Activated T-helper 1 cell treated with anti-CD3 and anti-CD28 coated beads, Interleukin-12 subunit alpha, Interleukin-12 subunit beta, Interleukin-2, Interleukin-4 antibody, amounts not matched to agents 30 ng/mL and 10 ng/mL and 1 ng/mL, durations not matched to agents 14 hours and 24 hours and 36 hours (primary cell): ENCODE results near the gene ABCA4. TPM values are rescaled to one million over a fixed set of nuclear protein-coding genes. Genes with fewer than 3 reads are reported as not detected.

ENCODE experiments used
- DNase-seq: peaks from one replicate; pipeline ENCODE4 v3.0.0; 2021; ENCODE audit warnings: low spot score
- H3K27ac Mint-ChIP-seq: one replicate; pipeline ENCODE4 v1.8.0; 2021; ENCODE audit warnings: mild to moderate bottlenecking, mixed read lengths
- H3K27me3 Mint-ChIP-seq: one replicate; pipeline ENCODE4 v1.8.0; 2022; ENCODE audit warnings: mild to moderate bottlenecking, moderate library complexity, mixed read lengths; ENCODE audit not compliant: insufficient read depth
- H3K36me3 Mint-ChIP-seq: one replicate; pipeline ENCODE4 v1.8.0; 2021; ENCODE audit warnings: low read depth, mixed read lengths
- H3K4me1 Mint-ChIP-seq: one replicate; pipeline ENCODE4 v1.8.0; 2021; ENCODE audit warnings: low read depth, mixed read lengths
- H3K4me3 Mint-ChIP-seq: one replicate; pipeline ENCODE4 v1.8.0; 2021; ENCODE audit warnings: mild to moderate bottlenecking, moderate library complexity, mixed read lengths
- H3K9me3 Mint-ChIP-seq: one replicate; pipeline ENCODE4 v1.8.0; 2021; ENCODE audit warnings: mixed read lengths
- intact Hi-C: fragments of 100-400 bp; cut with micrococcal nuclease; formaldehyde crosslinking; loops from one replicate; pipeline ENCODE4 v1.15.1; 2024
- total RNA-seq: library from RNA; stranded (reverse); gene quantifications from 2 replicates; pipeline ENCODE4 v1.2.3, GENCODE V29; 2022

The ABCA4 gene
- total RNA-seq, 1 donor from 2014 or later = not detected

GRCh38 chr1:93990010-93990409 is 130.9 kb downstream of the ABCA4 start:
- no peak overlapping the region for H3K4me3 Mint-ChIP-seq
- no peak for DNase-seq
- H3K9me3 Mint-ChIP-seq = no peaks in the 10 kb centered on the region
- intact Hi-C loops = no loop called here
- H3K27me3 Mint-ChIP-seq = peaks cover 10% of the 10 kb centered on the region
- H3K27ac Mint-ChIP-seq = no peak overlapping the region
- H3K4me1 Mint-ChIP-seq = peaks cover 11% of the 10 kb centered on the region
- H3K36me3 Mint-ChIP-seq = no peaks in the 10 kb centered on the region

DNA sequence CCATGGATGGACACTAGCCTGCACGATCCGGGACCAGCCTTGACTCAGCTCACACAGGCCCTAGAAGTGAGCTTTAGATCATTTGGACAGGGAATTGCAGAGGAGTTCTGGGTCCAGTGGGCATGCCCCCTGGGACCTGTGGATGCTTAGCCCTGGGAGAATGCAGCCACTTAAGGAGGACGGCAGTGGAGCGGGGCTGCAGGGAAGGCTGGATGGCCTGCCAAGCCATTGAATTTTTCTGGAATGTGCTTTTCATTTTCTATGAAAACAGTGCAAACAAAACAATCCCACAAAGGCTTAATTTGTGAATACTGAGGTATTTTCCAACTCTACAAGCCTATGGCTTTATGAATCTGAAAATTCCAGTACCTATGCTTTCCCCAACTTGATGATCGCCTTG is 131.3 kb downstream of the ABCA4 start:
- DNase-seq = no peak
- H3K9me3 Mint-ChIP-seq = no peaks in the 10 kb centered on the region
- intact Hi-C loops = no loop called here
- H3K27me3 Mint-ChIP-seq = peaks cover 9% of the 10 kb centered on the region
- peaks cover 11% of the 10 kb centered on the region for H3K4me1 Mint-ChIP-seq
- no peaks in the 10 kb centered on the region for H3K36me3 Mint-ChIP-seq
- no peak overlapping the region for H3K4me3 Mint-ChIP-seq
- no peak overlapping the region for H3K27ac Mint-ChIP-seq

- Mint-ChIP-seq H3K4me3 (no peak overlapping the region), H3K9me3 (no peaks in the 10 kb centered on the region), H3K4me1 (peaks cover 11% of the 10 kb centered on the region), H3K27me3 (peaks cover 7% of the 10 kb centered on the region), H3K27ac (no peak overlapping the region), H3K36me3 (no peaks in the 10 kb centered on the region)
- intact Hi-C loops = no loop called here
- no peak for DNase-seq
Observed at GRCh38 chr1:93988634-93989350, 132.2 kb downstream of the ABCA4 start.

DNA sequence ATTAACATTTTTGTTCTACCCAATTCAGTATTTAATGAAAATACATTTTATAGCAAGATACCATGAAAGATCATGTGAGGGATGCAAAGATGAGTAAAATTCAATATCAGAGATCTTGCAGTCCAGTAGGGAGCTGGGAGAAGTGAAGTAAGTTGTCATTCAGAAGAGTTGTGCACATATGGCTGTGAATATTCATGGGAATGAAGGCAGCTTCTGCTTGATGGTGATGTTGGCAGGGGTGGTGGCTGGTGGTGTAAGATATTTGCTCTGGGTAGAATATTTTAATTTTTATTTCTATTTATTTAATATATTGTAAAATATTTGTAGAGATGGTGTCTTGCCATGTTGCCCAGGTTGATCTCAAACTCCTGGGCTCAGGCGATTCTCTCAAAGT is 139.7 kb downstream of the ABCA4 start:
- intact Hi-C loops = no loop called here
- Mint-ChIP-seq H3K9me3 (no peaks in the 10 kb centered on the region), H3K4me3 (no peak overlapping the region), H3K4me1 (no peaks in the 10 kb centered on the region), H3K27me3 (peaks cover 7% of the 10 kb centered on the region), H3K27ac (no peak overlapping the region), H3K36me3 (no peaks in the 10 kb centered on the region)
- DNase-seq = no peak

GRCh38 chr1:93980320-93981273 is 140.4 kb downstream of the ABCA4 start:
- no peak overlapping the region for H3K4me3 Mint-ChIP-seq
- no peak for DNase-seq
- H3K9me3 Mint-ChIP-seq = no peaks in the 10 kb centered on the region
- H3K27me3 Mint-ChIP-seq = peaks cover 7% of the 10 kb centered on the region
- H3K4me1 Mint-ChIP-seq = no peaks in the 10 kb centered on the region
- no peak overlapping the region for H3K27ac Mint-ChIP-seq
- no peaks in the 10 kb centered on the region for H3K36me3 Mint-ChIP-seq
- intact Hi-C loops = no loop called here

- peaks cover 7% of the 10 kb centered on the region for H3K27me3 Mint-ChIP-seq
- no peaks in the 10 kb centered on the region for H3K4me1 Mint-ChIP-seq
- DNase-seq = no peak
- no peaks in the 10 kb centered on the region for H3K9me3 Mint-ChIP-seq
- no peaks in the 10 kb centered on the region for H3K36me3 Mint-ChIP-seq
- intact Hi-C loops = no loop called here
- H3K27ac Mint-ChIP-seq = no peak overlapping the region
- H3K4me3 Mint-ChIP-seq = no peak overlapping the region
Observed at GRCh38 chr1:93979718-93980319, 141.1 kb downstream of the ABCA4 start.

GRCh38 chr1:93979040-93979717 is 141.8 kb downstream of the ABCA4 start:
- Mint-ChIP-seq H3K36me3 (no peaks in the 10 kb centered on the region), H3K4me3 (no peak overlapping the region), H3K4me1 (no peaks in the 10 kb centered on the region), H3K27ac (no peak overlapping the region), H3K9me3 (no peaks in the 10 kb centered on the region), H3K27me3 (peaks cover 7% of the 10 kb centered on the region)
- no peak for DNase-seq
- intact Hi-C loops = no loop called here

- intact Hi-C loops = no loop called here
- Mint-ChIP-seq H3K4me3 (no peak overlapping the region), H3K4me1 (no peaks in the 10 kb centered on the region), H3K36me3 (no peaks in the 10 kb centered on the region), H3K27me3 (peaks cover 1% of the 10 kb centered on the region), H3K9me3 (no peaks in the 10 kb centered on the region), H3K27ac (no peak overlapping the region)
- no peak for DNase-seq
Observed at GRCh38 chr1:93977598-93977945, 143.4 kb downstream of the ABCA4 start.

DNA sequence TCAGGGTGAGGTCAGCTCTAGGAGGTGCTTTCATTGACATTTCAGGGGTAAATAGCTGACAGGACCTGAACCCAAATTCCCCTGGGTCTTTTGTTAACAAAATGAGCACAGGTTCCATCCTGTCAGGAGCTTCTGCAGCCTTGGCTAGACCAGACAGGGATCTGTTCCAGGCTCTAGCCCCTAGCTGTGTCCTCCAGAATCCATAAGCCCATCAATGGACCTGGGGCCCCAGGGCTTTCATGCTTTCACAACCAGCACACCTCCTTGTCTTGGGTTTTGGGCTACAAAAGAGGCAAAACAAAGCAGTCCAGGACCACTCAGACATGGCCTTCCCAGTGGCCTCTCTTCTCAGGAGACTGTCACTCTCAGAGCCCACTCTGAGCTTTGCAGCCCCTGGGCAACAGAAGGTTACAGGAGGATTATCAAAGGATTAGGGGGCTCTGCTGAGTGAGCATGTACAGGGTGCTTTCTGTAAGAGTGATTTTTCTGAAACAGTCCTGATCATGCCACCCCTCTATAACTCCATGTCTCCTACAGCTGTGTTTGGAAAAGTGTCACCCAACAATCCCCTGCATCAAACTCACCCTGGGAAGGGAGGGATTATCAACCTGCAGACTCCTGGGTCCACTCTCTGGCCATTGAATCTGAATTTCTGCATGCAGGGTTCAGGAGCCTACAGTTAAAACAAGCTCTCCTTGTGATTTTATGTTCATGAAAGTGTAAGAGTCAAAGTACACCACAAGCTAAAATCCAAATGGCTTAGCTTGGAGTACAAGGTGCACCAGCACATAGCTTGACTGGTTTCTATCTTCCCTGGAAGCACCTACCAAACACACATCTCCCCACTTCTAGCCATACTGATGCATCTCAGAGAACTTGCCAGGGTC is 144.0 kb downstream of the ABCA4 start:
- intact Hi-C loops = no loop called here
- H3K9me3 Mint-ChIP-seq = no peaks in the 10 kb centered on the region
- no peaks in the 10 kb centered on the region for H3K36me3 Mint-ChIP-seq
- DNase-seq = no peak
- no peak overlapping the region for H3K27ac Mint-ChIP-seq
- no peaks in the 10 kb centered on the region for H3K4me1 Mint-ChIP-seq
- peaks cover 1% of the 10 kb centered on the region for H3K27me3 Mint-ChIP-seq
- no peak overlapping the region for H3K4me3 Mint-ChIP-seq

DNA sequence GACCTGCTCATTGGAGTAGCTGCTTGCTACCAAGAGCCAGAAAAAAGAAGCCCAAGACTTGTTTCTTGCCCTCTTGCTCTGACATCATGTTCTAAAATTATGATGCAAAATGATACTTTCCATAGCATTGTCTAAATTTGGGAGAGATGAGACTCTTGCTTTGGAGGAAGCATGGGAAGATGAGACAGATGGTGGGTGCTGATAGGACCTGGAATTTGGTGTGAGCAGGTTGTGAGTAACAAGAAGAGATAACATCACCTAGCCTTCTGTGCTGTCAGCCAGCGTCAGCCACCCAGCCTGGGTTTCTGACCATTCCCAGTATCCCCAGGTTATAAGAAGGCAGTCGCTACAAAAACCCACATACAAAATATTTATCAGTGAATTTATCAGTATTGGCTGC is 144.7 kb downstream of the ABCA4 start:
- Mint-ChIP-seq H3K36me3 (no peaks in the 10 kb centered on the region), H3K27ac (no peak overlapping the region), H3K27me3 (peaks cover 3% of the 10 kb centered on the region), H3K4me1 (no peaks in the 10 kb centered on the region), H3K4me3 (no peak overlapping the region), H3K9me3 (no peaks in the 10 kb centered on the region)
- no peak for DNase-seq
- intact Hi-C loops = no loop called here

- Mint-ChIP-seq H3K4me1 (no peaks in the 10 kb centered on the region), H3K27ac (no peak overlapping the region), H3K36me3 (no peaks in the 10 kb centered on the region), H3K27me3 (peaks cover 2% of the 10 kb centered on the region), H3K4me3 (no peak overlapping the region), H3K9me3 (no peaks in the 10 kb centered on the region)
- intact Hi-C loops = no loop called here
- DNase-seq = no peak
Observed at GRCh38 chr1:93972341-93972740, 148.6 kb downstream of the ABCA4 start.

GRCh38 chr1:93969887-93970286 is 151.1 kb downstream of the ABCA4 start:
- Mint-ChIP-seq H3K27ac (no peak overlapping the region), H3K4me3 (no peak overlapping the region), H3K27me3 (peaks cover 2% of the 10 kb centered on the region), H3K9me3 (no peaks in the 10 kb centered on the region), H3K36me3 (no peaks in the 10 kb centered on the region), H3K4me1 (no peaks in the 10 kb centered on the region)
- DNase-seq = no peak
- intact Hi-C loops = no loop called here
